IMR-90 (cell line): Measurements from ENCODE around the gene GHR. TPM values are rescaled to one million over a fixed set of nuclear protein-coding genes. Genes with fewer than 3 reads are reported as not detected.

ENCODE experiments used
- ATAC-seq: fragments of 200-7000 bp; cut with Tn5 transposase; 2 replicates; pipeline ENCODE4 v1.9.1; 2020; ENCODE audit warnings: low read depth, mild to moderate bottlenecking, moderate library complexity
- BruUV-seq: library from RNA; stranded (reverse); fragments of 400-500 nt; replicated peaks from 2 replicates; lab custom pipeline; 2021; lab: Mats Ljungman, UMichigan
- CTCF ChIA-PET: fragments of 300-600 bp; formaldehyde crosslinking; extraction: SDS; loops from one replicate; lab custom pipeline; 2021; ENCODE audit warnings: antibody characterized with exemption; lab: Yijun Ruan, JAX
- POLR2A ChIA-PET: fragments of 300-600 bp; sonication (Branson Sonifier 250); formaldehyde crosslinking; loops from one replicate; lab custom pipeline; 2022; ENCODE audit warnings: antibody characterized with exemption; ENCODE audit not compliant: unreplicated experiment; lab: Charles Lee
- DNase-seq: peaks from one replicate; pipeline ENCODE4 v3.0.0; 2013
- H2AFZ ChIP-seq: replicated peaks from 2 replicates; pipeline ENCODE3; 2013; ENCODE audit warnings: low read length, mild to moderate bottlenecking; ENCODE audit not compliant: poor library complexity
- H2AK5ac ChIP-seq: 2 replicates; pipeline ENCODE4 v1.6.1; 2013; ENCODE audit warnings: low read depth, low read length, inconsistent platforms
- H2AK9ac ChIP-seq: replicated peaks from 2 replicates; pipeline ENCODE3; 2013; ENCODE audit warnings: mild to moderate bottlenecking, low read depth, low read length, moderate library complexity; ENCODE audit not compliant: poor library complexity
- H2BK120ac ChIP-seq: 2 replicates; pipeline ENCODE4 v1.6.1; 2013; ENCODE audit warnings: low read depth, low read length, inconsistent platforms
- H2BK15ac ChIP-seq: 3 replicates; pipeline ENCODE4 v1.6.1; 2013; ENCODE audit warnings: low read depth, low read length, inconsistent platforms
- H2BK20ac ChIP-seq: 2 replicates; pipeline ENCODE4 v1.6.1; 2013; ENCODE audit warnings: low read depth, mild to moderate bottlenecking, inconsistent platforms, low read length, moderate library complexity
- H2BK5ac ChIP-seq: 2 replicates; pipeline ENCODE4 v1.6.1; 2013; ENCODE audit warnings: mild to moderate bottlenecking, low read depth, low read length, inconsistent platforms; ENCODE audit not compliant: poor library complexity, severe bottlenecking
- H3K14ac ChIP-seq: replicated peaks from 2 replicates; pipeline ENCODE4 v1.6.1; 2013; ENCODE audit warnings: low read depth, low read length, inconsistent platforms
- H3K18ac ChIP-seq: 2 replicates; pipeline ENCODE4 v1.6.1; 2013; ENCODE audit warnings: low read depth, low read length, control low read depth
- H3K23ac ChIP-seq: 2 replicates; pipeline ENCODE4 v1.6.1; 2013; ENCODE audit warnings: low read depth, low read length, inconsistent platforms
- H3K27ac ChIP-seq: 2 replicates; pipeline ENCODE4 v1.5.1; 2013; ENCODE audit warnings: mild to moderate bottlenecking, control low read depth, low read length; ENCODE audit not compliant: insufficient read depth
- H3K27me3 ChIP-seq: 2 replicates; pipeline ENCODE4 v1.6.1; 2013; ENCODE audit warnings: low read length; ENCODE audit not compliant: control insufficient read depth, insufficient read depth
- H3K36me3 ChIP-seq: 2 replicates; pipeline ENCODE4 v1.6.1; 2013; ENCODE audit warnings: low read length, mixed read lengths; ENCODE audit not compliant: control insufficient read depth, insufficient read depth
- H3K4ac ChIP-seq: 2 replicates; pipeline ENCODE4 v1.6.1; 2013; ENCODE audit warnings: low read depth, low read length, inconsistent platforms
- H3K4me1 ChIP-seq: 2 replicates; pipeline ENCODE4 v1.6.1; 2013; ENCODE audit warnings: low read length, mixed read lengths; ENCODE audit not compliant: control insufficient read depth, insufficient read depth
- H3K4me2 ChIP-seq: 2 replicates; pipeline ENCODE4 v1.6.1; 2013; ENCODE audit warnings: low read depth, mild to moderate bottlenecking, control low read depth, low read length, moderate library complexity
- H3K4me3 ChIP-seq: 2 replicates; pipeline ENCODE4 v1.5.1; 2013; ENCODE audit warnings: low read depth, mild to moderate bottlenecking, control low read depth, low read length, moderate library complexity; ENCODE audit not compliant: insufficient read depth
- H3K56ac ChIP-seq: 2 replicates; pipeline ENCODE4 v1.6.1; 2013; ENCODE audit warnings: low read length, inconsistent platforms; ENCODE audit not compliant: insufficient read depth; ENCODE audit errors: extremely low read depth
- H3K79me1 ChIP-seq, 2 experiments: 2 replicates each; pipeline ENCODE4 v1.6.1; 2013; ENCODE audit warnings: low read length in 2 of 2, inconsistent platforms in 1 of 2, low read depth in 1 of 2
- H3K9ac ChIP-seq: 2 replicates; pipeline ENCODE4 v1.6.1; 2013; ENCODE audit warnings: low read depth, low read length, control low read depth
- H3K9me1 ChIP-seq: 2 replicates; pipeline ENCODE4 v1.6.1; 2013; ENCODE audit warnings: low read length, inconsistent platforms; ENCODE audit not compliant: insufficient read depth
- H3K9me3 ChIP-seq: 2 replicates; pipeline ENCODE4 v1.6.1; 2013; ENCODE audit warnings: low read length; ENCODE audit not compliant: control insufficient read depth, insufficient read depth
- H4K20me1 ChIP-seq: 2 replicates; pipeline ENCODE4 v1.6.1; 2013; ENCODE audit warnings: low read length, inconsistent platforms; ENCODE audit not compliant: insufficient read depth
- H4K5ac ChIP-seq: 2 replicates; pipeline ENCODE4 v1.6.1; 2013; ENCODE audit warnings: mild to moderate bottlenecking, low read depth, low read length, control low read depth
- H4K8ac ChIP-seq, 2 experiments: 2 replicates each; pipeline ENCODE4 v1.6.1; 2013; ENCODE audit warnings: low read depth in 2 of 2, low read length in 2 of 2, control low read depth in 1 of 2, inconsistent platforms in 1 of 2
- H4K91ac ChIP-seq: 2 replicates; pipeline ENCODE4 v1.6.1; 2013; ENCODE audit warnings: low read depth, low read length, inconsistent platforms; ENCODE audit not compliant: insufficient read depth
- BHLHE40 ChIP-seq: fragments of 150-350 bp; IDR thresholded peaks from 2 replicates; pipeline ENCODE4 v1.6.1; 2016; ENCODE audit warnings: mild to moderate bottlenecking, low read depth, low read length
- CHD1 ChIP-seq: IDR thresholded peaks from 2 replicates; pipeline ENCODE4 v1.6.1; 2012; ENCODE audit warnings: low read depth, low read length, improper control_type of control experiment
- FOS ChIP-seq: fragments of 150-350 bp; IDR thresholded peaks from 2 replicates; pipeline ENCODE4 v1.6.1; 2016; ENCODE audit warnings: low read depth, low read length
- MAFK ChIP-seq: IDR thresholded peaks from 2 replicates; pipeline ENCODE4 v1.6.1; 2012; ENCODE audit warnings: low read depth, low read length, improper control_type of control experiment
- POLR2A ChIP-seq: IDR thresholded peaks from 2 replicates; pipeline ENCODE4 v1.6.1; 2012; ENCODE audit warnings: mild to moderate bottlenecking, low read depth, low read length
- RAD21 ChIP-seq: IDR thresholded peaks from 2 replicates; pipeline ENCODE4 v1.6.1; 2012; ENCODE audit warnings: low read length, improper control_type of control experiment
- RFX5 ChIP-seq: IDR thresholded peaks from 2 replicates; pipeline ENCODE4 v1.8.0; 2012; ENCODE audit warnings: low read depth, mild to moderate bottlenecking, low read length, moderate library complexity
- USF2 ChIP-seq: fragments of 150-350 bp; IDR thresholded peaks from 2 replicates; pipeline ENCODE4 v1.6.1; 2017; ENCODE audit warnings: mild to moderate bottlenecking, antibody characterized with exemption, low read length, low read depth
- dilution Hi-C: fragments of 300-500 bp; cut with HindIII; formaldehyde crosslinking; loops from one replicate; pipeline ENCODE4 v1.14.3; 2018; ENCODE audit warnings: low sequenced_read_pairs; ENCODE audit not compliant: unreplicated experiment
- in situ Hi-C: fragments of 300-500 bp; cut with MboI; formaldehyde crosslinking; loops from 3 replicates; pipeline ENCODE4 v1.14.3; 2019; ENCODE audit warnings: low sequenced_read_pairs, inconsistent platforms, mixed read lengths
- intact Hi-C: fragments of 100-400 bp; cut with micrococcal nuclease; formaldehyde crosslinking; loops from 2 replicates; pipeline ENCODE4 v1.10.0; 2022
- polyA plus RNA-seq, 3 experiments: library from polyadenylated mRNA; depleted of rRNA; stranded (reverse); fragments of >200 nt; gene quantifications; 2 replicates each; pipeline ENCODE4 v1.2.3, GENCODE V29; 2012; ENCODE audit warnings: low replicate concordance in 1 of 3
- total RNA-seq: library from RNA; depleted of rRNA; stranded (reverse); fragments of >200 nt; gene quantifications from 2 replicates; pipeline ENCODE4 v1.2.3, GENCODE V29; 2012

The GHR gene
- total and polyA plus RNA-seq, 2 of the 4 experiments (the other 2 are of a cell fraction), result 0.36 to 1.1 TPM

- Histone ChIP-seq H2AK9ac (no peak overlapping the region), H2AFZ (no peak overlapping the region), H3K27ac (no peak overlapping the region), H3K36me3 (no peaks in the 10 kb centered on the region), H2AK5ac (no peak overlapping the region), H3K9me1 (no peaks in the 10 kb centered on the region), H3K4me1 (no peaks in the 10 kb centered on the region), H2BK120ac (no peak overlapping the region), H2BK20ac (no peak overlapping the region), H3K4me3 (no peak overlapping the region), H3K9me3 (no peaks in the 10 kb centered on the region; the same call in 1 of the 2 replicates), H3K9ac (no peak overlapping the region), H3K18ac (no peak overlapping the region), H2BK5ac (no peak overlapping the region), H3K56ac (no peak overlapping the region), H3K4ac (no peak overlapping the region), H4K8ac (no peak overlapping the region), H3K4me2 (no peak overlapping the region), H4K5ac (no peak overlapping the region), H3K23ac (no peak overlapping the region), H3K14ac (no peak overlapping the region), H3K27me3 (no peaks in the 10 kb centered on the region), H3K79me1 (no peaks in the 10 kb centered on the region), H2BK15ac (no peak overlapping the region), H4K91ac (no peak overlapping the region), H4K20me1 (no peaks in the 10 kb centered on the region)
- in situ Hi-C loops, result no loop called here
- BruUV-seq, result no TSS peak
- TF ChIP-seq RAD21 (no peak), MAFK (no peak), BHLHE40 (no peak), RFX5 (no peak), USF2 (no peak), FOS (no peak), POLR2A (no peak), CHD1 (no peak)
- ChIA-PET POLR2A (no interaction called here), CTCF (no interaction called here)
- intact Hi-C loops, result no loop called here
- dilution Hi-C loops, result no loop called here
- DNase-seq (no peak), ATAC-seq (no peak)
Observed at GRCh38 chr5:42675602-42676001, 252.4 kb downstream of the GHR start.
